Sigmoid colon (tissue), 7 donors: ENCODE measurements around the gene LEFTY1. TPM values are rescaled to one million over a fixed set of nuclear protein-coding genes. Genes with fewer than 3 reads are reported as not detected.
A peak's percentile ranks its signal among the peaks of the same experiment; 100 is the strongest.

Source experiments
- DNase-seq: peaks from one replicate; pipeline ENCODE4 v3.0.0-alpha.2; 2019
- H3K27ac ChIP-seq, 4 donors: fragments of 200-600 bp; sonication (generic); one replicate each; pipeline ENCODE4 v1.5.1; 2016 to 2019; ENCODE audit warnings: mild to moderate bottlenecking in 1 of 4
- H3K27me3 ChIP-seq, 3 donors: fragments of 200-600 bp; sonication (generic); one replicate each; pipeline ENCODE4 v1.5.1; 2019; ENCODE audit warnings: mild to moderate bottlenecking in 1 of 3
- H3K36me3 ChIP-seq, 4 donors: fragments of 200-600 bp; sonication (generic); one replicate each; pipeline ENCODE4 v1.5.1; 2016 to 2019
- H3K4me1 ChIP-seq, 4 donors: fragments of 200-600 bp; sonication (generic); one replicate each; pipeline ENCODE4 v1.5.1; 2017 to 2019
- H3K4me3 ChIP-seq, 4 donors: fragments of 200-600 bp; sonication (generic); one replicate each; pipeline ENCODE4 v1.5.1; 2017 to 2019; ENCODE audit warnings: mild to moderate bottlenecking in 2 of 4, moderate library complexity in 1 of 4
- H3K9me3 ChIP-seq, 4 donors: fragments of 200-600 bp in 3 of 4; sonication (generic) in 3 of 4; one replicate each; pipeline versions ENCODE4 v1.5.1 to v1.6.1; 2013 to 2019
- EP300 ChIP-seq, 4 donors: sonication (generic); formaldehyde crosslinking; IDR thresholded peaks; one replicate each; pipeline ENCODE4 v1.6.1; 2017; ENCODE audit warnings: antibody characterized with exemption in 4 of 4
- POLR2A ChIP-seq, 2 donors: fragments of 450-650 bp; IDR thresholded peaks; one replicate each; pipeline ENCODE4 v1.6.1; 2016; ENCODE audit warnings: antibody characterized with exemption in 2 of 2, mild to moderate bottlenecking in 2 of 2, moderate library complexity in 2 of 2
- POLR2AphosphoS5 ChIP-seq, 4 donors: sonication (generic); formaldehyde crosslinking; IDR thresholded peaks; one replicate each; pipeline ENCODE4 v1.6.1; 2017; ENCODE audit warnings: antibody characterized with exemption in 4 of 4
- WGBS, 2 donors: extraction: QIAGEN DNeasy Blood & Tissue Kit; methylation state at CpG; one replicate each; pipeline ENCODE4 v1.1.7; 2013; 5-methylcytosine and 5-hydroxymethylcytosine counted together
- intact Hi-C: fragments of 100-400 bp; cut with DNase I; formaldehyde crosslinking; loops from one replicate; pipeline ENCODE4 v1.15.1; 2023
- polyA plus RNA-seq, 3 donors: library from polyadenylated mRNA; stranded (reverse); fragments of 200-250 nt; gene quantifications; one replicate each; pipeline ENCODE4 v1.2.3, GENCODE V29; 2013
- total RNA-seq, 4 donors: library from RNA; depleted of rRNA; stranded (reverse); fragments of >200 nt; gene quantifications; one replicate each; pipeline ENCODE4 v1.1.0, GENCODE V29; 2016
- TF ChIP-seq, protein P1 (sequence below), 4 experiments: fragments of 450-650 bp in 3 of 4; fragments of 200-600 bp in 1 of 4; IDR thresholded peaks; one replicate each; pipeline ENCODE4 v1.5.1; 2016 to 2019; ENCODE audit warnings: antibody characterized with exemption in 4 of 4, mild to moderate bottlenecking in 3 of 4, moderate library complexity in 2 of 4
- donor health status: healthy with polysubstance abuse.
- donor health status: Bipolar disorder and iron deficiency.
- donor health status: healthy.

Gene LEFTY1
- total and polyA plus RNA-seq, 7 donors, result 14.4 to 120 (median 46.2) TPM; not detected in 4

DNA sequence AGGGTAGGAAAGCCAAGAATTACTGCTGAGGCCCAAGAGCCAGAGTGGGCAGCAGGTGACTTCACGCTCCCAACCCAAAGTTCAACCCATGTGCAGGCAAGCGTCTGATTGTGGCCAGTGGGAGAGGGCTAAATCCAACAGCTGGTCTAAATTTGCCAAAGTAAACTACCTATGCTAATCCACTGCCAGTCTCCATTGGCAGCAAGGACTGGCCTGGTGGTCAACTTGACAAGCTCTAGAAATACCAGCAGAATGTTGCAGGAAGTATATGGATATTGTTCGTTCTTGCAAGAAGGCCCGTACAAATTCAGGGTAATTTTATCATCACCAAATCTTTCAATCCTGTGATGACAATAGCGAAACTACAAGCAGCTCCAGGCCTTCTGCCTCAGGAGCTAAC, 8.3 kb downstream of the LEFTY1 start:
- 12 to 44% methylated on average over 5 of the region's 5 CpGs for WGBS, 2 donors
- Histone ChIP-seq H3K4me3 (peak overlapping the region in 3 of 4 donors; percentile 92 to 98 (median 95)), H3K27me3 (no peaks in the 10 kb centered on the region), H3K9me3 (no peaks in the 10 kb centered on the region), H3K36me3 (peaks cover 0 to 15% (median 5%) of the 10 kb centered on the region in 4 donors), H3K4me1 (peaks cover 0 to 57% (median 51%) of the 10 kb centered on the region in 4 donors), H3K27ac (peak overlapping the region; percentile 88 to 91 (median 90))
- no peak for DNase-seq
- intact Hi-C loops, result loop anchor here (5.0 kb wide), 2 partner anchors 68 to 97 kb away; partner anchors contain the start of gene EPHX1
- TF ChIP-seq POLR2A (IDR thresholded peaks at IDR 0.05) (no peak), EP300 (IDR thresholded peaks at IDR 0.05) (no peak), POLR2AphosphoS5 (IDR thresholded peaks at IDR 0.05) (no peak)
- TF ChIP-seq, protein P1, sequence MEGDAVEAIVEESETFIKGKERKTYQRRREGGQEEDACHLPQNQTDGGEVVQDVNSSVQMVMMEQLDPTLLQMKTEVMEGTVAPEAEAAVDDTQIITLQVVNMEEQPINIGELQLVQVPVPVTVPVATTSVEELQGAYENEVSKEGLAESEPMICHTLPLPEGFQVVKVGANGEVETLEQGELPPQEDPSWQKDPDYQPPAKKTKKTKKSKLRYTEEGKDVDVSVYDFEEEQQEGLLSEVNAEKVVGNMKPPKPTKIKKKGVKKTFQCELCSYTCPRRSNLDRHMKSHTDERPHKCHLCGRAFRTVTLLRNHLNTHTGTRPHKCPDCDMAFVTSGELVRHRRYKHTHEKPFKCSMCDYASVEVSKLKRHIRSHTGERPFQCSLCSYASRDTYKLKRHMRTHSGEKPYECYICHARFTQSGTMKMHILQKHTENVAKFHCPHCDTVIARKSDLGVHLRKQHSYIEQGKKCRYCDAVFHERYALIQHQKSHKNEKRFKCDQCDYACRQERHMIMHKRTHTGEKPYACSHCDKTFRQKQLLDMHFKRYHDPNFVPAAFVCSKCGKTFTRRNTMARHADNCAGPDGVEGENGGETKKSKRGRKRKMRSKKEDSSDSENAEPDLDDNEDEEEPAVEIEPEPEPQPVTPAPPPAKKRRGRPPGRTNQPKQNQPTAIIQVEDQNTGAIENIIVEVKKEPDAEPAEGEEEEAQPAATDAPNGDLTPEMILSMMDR (IDR thresholded peaks at IDR 0.05), result no peak

DNA sequence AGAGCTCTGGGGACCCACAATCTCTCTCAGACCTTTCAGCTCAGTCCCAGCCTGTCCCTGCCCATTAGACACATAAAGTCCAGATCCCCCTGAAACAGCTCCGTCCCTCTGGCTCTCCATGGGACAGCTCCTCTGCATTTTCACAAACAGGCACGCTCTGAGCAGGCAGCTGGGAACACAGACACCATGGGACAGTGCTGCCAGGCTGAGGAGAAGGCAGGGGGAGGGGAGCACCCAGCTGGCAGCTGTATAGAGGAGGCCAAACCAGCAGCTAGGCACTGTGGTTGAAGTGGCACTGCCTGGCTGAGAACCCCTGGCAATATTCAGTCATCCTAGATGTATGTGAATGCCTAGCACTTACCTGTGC, 8.7 kb downstream of the LEFTY1 start:
- TF ChIP-seq EP300 (IDR thresholded peaks at IDR 0.05), result no peak
- TF ChIP-seq POLR2AphosphoS5 (IDR thresholded peaks at IDR 0.05), result no peak
- TF ChIP-seq, protein P1 (IDR thresholded peaks at IDR 0.05), result no peak
- TF ChIP-seq POLR2A (IDR thresholded peaks at IDR 0.05), result no peak
- no peak for DNase-seq
- WGBS, 2 donors, result 16 to 48% methylated on average over 2 of the region's 2 CpGs
- H3K27me3 ChIP-seq, result no peaks in the 10 kb centered on the region
- peak overlapping the region; percentile 88 to 91 (median 90) for H3K27ac ChIP-seq
- intact Hi-C loops, result loop anchor here (5.0 kb wide), 2 partner anchors 68 to 97 kb away; partner anchors contain the start of gene EPHX1
- H3K36me3 ChIP-seq, result peaks cover 0 to 19% (median 5%) of the 10 kb centered on the region in 4 donors
- H3K9me3 ChIP-seq, result no peaks in the 10 kb centered on the region
- H3K4me1 ChIP-seq, result peaks cover 0 to 57% (median 51%) of the 10 kb centered on the region in 4 donors
- no peak overlapping the region for H3K4me3 ChIP-seq

DNA sequence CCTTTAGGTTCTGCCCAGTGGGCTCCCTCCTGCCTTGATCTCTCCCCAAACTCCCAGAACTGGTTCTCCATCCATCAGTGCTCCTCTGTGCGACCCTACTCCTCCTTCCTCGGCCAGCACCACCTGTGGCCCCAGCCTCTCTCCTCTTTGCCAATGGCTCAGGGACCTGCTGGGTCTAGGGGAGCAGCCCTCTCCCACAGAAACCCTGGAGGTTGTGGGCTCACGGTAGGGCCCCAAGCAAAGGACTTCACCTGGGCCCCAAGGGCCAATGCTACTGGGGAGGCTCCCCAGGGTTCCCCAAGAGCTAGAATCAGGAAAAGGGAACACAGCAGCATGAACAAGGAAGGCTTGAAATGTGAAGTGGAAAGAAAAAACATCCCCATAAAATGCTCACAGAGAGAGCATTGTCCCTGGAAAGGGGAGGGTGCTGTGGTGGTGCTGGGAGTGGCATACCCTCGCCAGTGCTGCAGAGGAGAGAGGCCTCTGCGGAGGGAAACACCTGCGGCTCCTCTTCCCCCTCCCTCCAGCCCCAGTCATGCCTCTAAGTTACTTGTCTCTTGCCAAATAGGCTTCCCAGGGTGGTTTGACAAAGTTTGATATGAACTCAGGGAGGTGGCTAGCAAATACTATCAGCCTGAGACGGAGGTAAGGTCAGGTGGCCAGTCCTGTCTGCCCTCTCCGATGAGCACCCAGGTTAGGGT, 9.3 kb downstream of the LEFTY1 start:
- 12 to 33% methylated on average over 8 of the region's 8 CpGs for WGBS, 2 donors
- peaks cover 0 to 57% (median 51%) of the 10 kb centered on the region in 4 donors for H3K4me1 ChIP-seq
- TF ChIP-seq POLR2AphosphoS5 (IDR thresholded peaks at IDR 0.05), result peak in 1 of 4 donors; percentile 27
- TF ChIP-seq EP300 (IDR thresholded peaks at IDR 0.05), result no peak
- TF ChIP-seq POLR2A (IDR thresholded peaks at IDR 0.05), result peak in 1 of 2 donors; percentile 48
- peaks cover 0 to 25% (median 5%) of the 10 kb centered on the region in 4 donors for H3K36me3 ChIP-seq
- intact Hi-C loops, result loop anchor here (5.0 kb wide), 2 partner anchors 67 to 98 kb away; partner anchors contain the start of gene EPHX1
- DNase-seq, result no peak
- H3K27me3 ChIP-seq, result no peaks in the 10 kb centered on the region
- H3K4me3 ChIP-seq, result no peak overlapping the region
- no peaks in the 10 kb centered on the region for H3K9me3 ChIP-seq
- peak overlapping the region; percentile 88 to 91 (median 90) for H3K27ac ChIP-seq

DNA sequence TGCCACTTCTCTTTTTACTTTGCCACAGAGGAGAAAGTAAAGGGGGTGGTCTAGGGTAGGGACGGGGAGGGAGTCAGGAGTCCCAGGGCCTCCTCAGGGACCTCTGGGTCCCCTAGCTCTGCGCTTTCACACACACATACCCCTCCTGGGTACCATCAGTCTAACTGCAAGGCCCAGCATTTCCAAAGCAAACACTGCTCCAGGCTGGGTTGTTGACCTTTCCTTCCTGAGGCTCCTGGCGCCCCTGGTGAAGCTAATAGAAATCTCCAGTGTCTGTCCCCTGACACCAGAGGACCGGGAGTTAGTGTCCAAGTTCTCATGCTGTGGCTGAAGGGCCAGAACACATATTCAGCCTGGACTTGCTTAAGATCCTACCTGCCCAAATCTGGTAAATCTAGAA, 10.7 kb downstream of the LEFTY1 start:
- Histone ChIP-seq H3K4me3 (no peak overlapping the region), H3K27ac (peak overlapping the region; percentile 23 to 90 (median 58)), H3K4me1 (peaks cover 0 to 51% (median 49%) of the 10 kb centered on the region in 4 donors), H3K36me3 (peaks cover 0 to 38% (median 12%) of the 10 kb centered on the region in 4 donors), H3K27me3 (no peaks in the 10 kb centered on the region), H3K9me3 (no peaks in the 10 kb centered on the region)
- 26 to 65% methylated on average over 4 of the region's 4 CpGs for WGBS, 2 donors
- TF ChIP-seq, protein P1 (IDR thresholded peaks at IDR 0.05), result no peak
- TF ChIP-seq POLR2A (IDR thresholded peaks at IDR 0.05) (no peak), POLR2AphosphoS5 (IDR thresholded peaks at IDR 0.05) (no peak), EP300 (IDR thresholded peaks at IDR 0.05) (no peak)
- intact Hi-C loops, result no loop called here
- no peak for DNase-seq

DNA sequence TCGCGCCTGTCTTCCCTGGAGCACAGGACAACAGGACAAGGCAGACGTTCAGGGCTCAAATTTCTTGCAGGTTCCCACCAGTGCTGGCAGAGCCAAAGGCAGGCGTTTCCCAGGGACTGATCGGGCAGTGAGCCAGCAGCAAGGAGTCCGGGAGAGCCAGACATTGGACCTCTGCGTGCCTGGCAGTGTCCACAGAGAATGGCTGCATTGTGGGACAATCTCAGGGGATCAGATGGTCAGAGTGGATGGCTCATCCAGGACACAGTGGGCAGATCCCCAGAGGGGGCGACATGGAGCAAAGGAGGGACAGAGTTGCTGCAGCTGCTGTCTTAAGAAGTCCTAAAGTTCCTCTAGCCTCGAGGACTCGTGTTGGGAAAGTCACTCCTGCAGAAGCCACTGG, 11.4 kb downstream of the LEFTY1 start:
- WGBS, 2 donors, result 13 to 54% methylated on average over 10 of the region's 10 CpGs
- Histone ChIP-seq H3K27me3 (no peaks in the 10 kb centered on the region), H3K36me3 (peaks cover 0 to 45% (median 16%) of the 10 kb centered on the region in 4 donors), H3K27ac (peak overlapping the region; percentile 23 to 90 (median 58)), H3K4me1 (peaks cover 0 to 49% (median 47%) of the 10 kb centered on the region in 4 donors), H3K4me3 (no peak overlapping the region), H3K9me3 (no peaks in the 10 kb centered on the region)
- intact Hi-C loops, result no loop called here
- peak; percentile 84 for DNase-seq
- TF ChIP-seq, protein P1 (IDR thresholded peaks at IDR 0.05), result peak in 3 of 4 experiments; percentile 15 to 46 (median 42)
- no peak for TF ChIP-seq EP300 (IDR thresholded peaks at IDR 0.05)
- peak in 1 of 4 donors; percentile 27 for TF ChIP-seq POLR2AphosphoS5 (IDR thresholded peaks at IDR 0.05)
- no peak for TF ChIP-seq POLR2A (IDR thresholded peaks at IDR 0.05)
